GM12874 (cell line): ENCODE data around the gene ADAMTS2.

Experiments
- TF ChIP-seq, protein P1 (sequence below): IDR thresholded peaks from 2 replicates; pipeline ENCODE4 v1.5.1; 2011; ENCODE audit warnings: low read depth, mild to moderate bottlenecking, control low read depth, low read length, moderate library complexity; ENCODE audit not compliant: insufficient read depth

ADAMTS2 gene

DNA sequence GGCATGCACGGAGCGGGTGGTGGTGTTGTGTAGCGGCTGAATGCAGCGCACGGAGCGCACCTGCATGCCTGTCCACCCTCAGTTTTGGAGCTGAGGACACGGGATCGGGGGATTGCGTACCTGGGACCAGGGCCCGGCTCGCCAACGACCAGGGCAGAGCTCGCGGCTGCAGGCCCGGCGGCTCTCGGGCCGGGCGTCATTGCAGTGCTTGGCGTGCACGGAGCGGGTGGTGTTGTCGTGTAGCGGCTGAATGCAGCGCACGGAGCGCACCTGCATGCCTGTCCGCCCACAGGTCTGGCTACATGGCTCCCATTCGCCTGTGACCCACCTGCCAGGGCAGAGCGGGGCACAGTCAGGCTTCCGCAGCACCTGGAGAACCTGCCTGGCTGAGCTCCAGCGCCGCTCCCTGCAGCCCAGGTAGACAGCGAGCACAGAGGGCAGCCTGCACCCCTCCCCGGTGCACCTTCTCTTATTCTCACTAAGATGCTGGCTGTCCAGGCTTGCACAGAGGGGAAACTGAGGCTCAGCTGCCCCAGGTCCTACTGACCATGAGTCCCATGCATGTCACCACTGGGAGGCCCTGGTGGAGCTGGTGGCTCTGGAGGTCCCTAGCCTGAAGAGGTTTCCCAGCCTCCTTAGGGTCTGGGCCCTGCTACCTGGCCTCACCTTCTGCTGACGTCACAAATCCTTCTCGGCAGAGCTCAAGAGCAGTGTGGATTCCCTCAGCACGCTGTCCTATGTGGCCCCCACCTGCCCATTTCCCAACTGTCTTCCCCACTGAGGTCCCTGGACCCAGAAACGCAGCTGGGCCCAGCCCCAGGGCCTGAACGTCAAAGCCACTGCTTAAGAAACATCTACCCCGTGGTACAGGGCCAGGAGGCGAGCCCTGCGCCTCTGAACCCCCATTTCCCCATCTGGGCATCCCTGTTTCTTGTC is 220.1 kb downstream of the ADAMTS2 start:
- TF ChIP-seq, protein P1, sequence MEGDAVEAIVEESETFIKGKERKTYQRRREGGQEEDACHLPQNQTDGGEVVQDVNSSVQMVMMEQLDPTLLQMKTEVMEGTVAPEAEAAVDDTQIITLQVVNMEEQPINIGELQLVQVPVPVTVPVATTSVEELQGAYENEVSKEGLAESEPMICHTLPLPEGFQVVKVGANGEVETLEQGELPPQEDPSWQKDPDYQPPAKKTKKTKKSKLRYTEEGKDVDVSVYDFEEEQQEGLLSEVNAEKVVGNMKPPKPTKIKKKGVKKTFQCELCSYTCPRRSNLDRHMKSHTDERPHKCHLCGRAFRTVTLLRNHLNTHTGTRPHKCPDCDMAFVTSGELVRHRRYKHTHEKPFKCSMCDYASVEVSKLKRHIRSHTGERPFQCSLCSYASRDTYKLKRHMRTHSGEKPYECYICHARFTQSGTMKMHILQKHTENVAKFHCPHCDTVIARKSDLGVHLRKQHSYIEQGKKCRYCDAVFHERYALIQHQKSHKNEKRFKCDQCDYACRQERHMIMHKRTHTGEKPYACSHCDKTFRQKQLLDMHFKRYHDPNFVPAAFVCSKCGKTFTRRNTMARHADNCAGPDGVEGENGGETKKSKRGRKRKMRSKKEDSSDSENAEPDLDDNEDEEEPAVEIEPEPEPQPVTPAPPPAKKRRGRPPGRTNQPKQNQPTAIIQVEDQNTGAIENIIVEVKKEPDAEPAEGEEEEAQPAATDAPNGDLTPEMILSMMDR = no peak

DNA sequence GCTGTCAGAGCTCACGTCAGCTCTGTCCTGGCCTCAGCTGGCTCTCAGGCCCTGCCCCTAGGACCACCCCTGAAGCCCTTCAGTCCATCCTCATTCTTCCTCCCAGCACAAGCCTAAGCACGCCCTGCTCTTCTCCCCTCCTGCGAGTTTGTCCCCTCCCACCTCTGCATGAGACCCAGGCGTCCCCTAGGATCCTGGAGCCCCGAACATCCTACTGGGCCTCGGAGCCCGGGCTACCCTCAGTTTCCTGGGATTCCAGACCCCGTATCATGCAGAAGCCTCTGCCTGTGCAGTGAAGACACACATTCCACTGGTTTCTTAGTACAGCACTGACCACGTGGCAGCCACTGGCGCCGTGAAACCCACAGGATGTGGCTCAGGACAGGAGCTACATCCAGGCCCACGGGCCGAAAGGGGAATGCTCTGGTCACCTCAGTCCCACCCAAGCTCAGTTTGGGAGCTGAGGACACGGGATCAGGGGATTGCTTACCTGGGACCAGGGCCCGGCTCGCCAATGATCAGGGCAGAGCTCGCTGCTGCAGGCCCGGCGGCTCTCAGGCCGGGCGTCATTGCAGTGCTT is 220.9 kb downstream of the ADAMTS2 start:
- TF ChIP-seq, protein P1 = no peak

DNA sequence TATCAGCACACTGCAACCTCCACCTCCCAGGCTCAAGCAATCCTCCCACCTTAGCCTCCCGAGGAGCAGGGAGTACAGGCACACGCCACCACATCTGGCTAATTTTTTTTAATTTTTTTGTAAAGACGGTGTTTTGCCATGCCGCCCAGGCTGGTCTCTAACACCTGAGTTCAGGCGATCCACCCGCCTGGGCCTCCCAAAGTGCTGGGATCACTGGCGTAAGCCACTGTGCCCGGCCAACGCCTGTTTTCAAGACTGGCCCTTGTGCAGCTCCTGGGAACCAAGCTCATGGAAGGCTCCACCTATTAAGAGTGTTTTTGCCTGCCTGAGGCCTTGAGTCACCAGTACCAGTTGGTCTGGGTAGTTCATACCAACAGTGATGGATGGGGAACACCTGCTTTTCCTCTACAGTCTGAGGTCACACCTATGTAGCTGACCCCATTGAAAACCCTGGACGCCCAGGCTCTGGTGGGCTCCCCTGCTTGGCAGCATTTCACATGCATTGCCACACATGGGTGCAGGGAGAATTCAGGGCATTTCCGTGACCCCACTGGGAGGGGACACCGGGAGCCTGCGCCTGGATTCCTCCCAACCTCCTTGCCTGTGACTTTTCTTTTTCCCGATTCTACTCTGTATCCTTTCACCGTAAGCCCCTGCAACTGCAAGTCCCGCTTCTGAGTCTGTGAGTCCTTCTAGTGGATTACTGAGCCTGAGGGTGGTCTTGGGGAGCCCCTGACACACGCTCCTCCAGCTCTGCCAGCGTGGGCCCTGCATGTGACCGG is 221.6 kb downstream of the ADAMTS2 start:
- TF ChIP-seq, protein P1 = no peak

DNA sequence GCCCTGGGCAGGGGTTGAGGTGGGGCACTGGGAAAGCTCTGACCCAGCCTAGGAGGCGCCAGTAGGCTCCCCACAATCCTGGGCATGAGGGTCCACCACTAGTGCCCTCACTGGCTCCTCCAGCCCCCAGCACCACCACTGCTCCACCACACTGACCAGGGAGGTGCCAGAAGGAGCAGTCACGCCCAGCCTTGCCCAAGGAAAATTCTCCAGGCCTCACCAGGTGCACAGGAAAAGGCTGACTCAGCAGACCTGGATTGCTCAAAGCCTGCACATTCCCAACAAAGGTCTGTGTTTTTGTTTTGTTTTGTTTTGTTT is 222.2 kb downstream of the ADAMTS2 start:
- TF ChIP-seq, protein P1 = no peak

DNA sequence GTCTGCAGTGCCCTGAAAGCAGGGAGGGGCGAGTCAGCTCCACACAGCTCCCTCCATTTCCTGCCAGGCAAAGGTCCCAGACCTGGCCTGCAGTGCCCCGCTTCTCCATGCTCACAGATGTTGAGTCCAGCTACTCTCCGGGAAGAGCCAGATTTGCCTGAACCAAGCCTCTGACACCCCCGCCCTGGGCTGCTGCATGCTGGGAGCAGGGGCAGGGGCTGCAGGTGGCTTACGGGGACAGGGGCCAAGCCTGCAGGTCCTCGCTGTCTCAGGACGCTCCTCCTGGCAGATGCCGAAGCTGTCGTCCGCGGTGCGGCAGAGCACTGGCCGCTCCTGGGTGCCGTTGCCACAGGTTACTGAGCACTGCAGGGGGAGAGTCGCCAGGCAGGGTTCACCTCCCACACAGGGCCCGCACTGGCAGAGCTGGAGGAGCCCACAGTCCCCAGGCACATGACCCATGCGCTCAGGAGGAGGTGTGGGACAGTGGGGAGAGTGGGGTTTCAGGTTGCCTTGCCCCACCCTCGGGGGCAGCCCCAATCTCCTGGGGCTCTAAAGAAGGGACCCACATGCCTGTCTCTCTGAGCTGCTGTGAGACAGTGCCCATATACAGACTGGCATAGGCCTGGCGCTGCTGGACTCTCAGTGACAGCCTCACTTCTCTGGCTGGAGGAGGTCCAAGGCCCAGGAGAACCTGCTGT is 222.7 kb downstream of the ADAMTS2 start:
- TF ChIP-seq, protein P1 = no peak

DNA sequence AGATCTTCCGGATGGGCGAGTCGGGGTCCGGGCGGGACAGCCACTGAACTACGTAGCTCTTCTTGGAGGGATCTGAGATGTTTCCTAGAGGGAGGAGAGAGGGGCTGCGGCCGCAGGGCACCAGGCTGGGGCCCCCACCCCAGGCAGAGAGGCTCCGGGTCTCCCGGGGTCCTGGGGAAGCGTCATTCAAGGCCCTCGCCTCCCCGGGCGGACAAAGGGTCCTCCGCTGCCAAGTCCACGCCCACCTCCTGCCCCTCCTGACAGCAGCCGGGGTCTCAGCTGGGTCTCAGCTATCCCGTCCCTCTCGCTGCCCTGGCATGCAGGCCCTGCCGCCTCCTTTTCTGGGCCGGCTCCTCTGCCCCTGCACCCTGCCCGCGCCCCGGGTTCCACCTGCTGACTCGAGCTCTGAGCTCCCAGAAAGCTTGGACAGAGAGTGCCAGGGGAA is 223.6 kb downstream of the ADAMTS2 start:
- TF ChIP-seq, protein P1 = no peak
